ENCODE results near the gene VWA3B. TPM values are rescaled to one million over a fixed set of nuclear protein-coding genes. Genes with fewer than 3 reads are reported as not detected.
"Not testable (repeated sequence)": the region's sequence is repeated elsewhere in the genome, so short reads cannot be mapped to it uniquely, and the experiment has no call there.

The VWA3B gene
- total RNA-seq, 4 donors from 2014 or later: 0.30 to 6.1 (median 2.5) TPM; not detected in 1

GRCh38 chr2:98140210-98140609 lies 53.2 kb downstream of the VWA3B start:
- TF ChIP-seq EP300 (IDR thresholded peaks at IDR 0.05): no peak
- TF ChIP-seq CTCF (IDR thresholded peaks at IDR 0.05): no peak
- no peak for TF ChIP-seq POLR2A (IDR thresholded peaks at IDR 0.05)
- Histone ChIP-seq H3K27ac (peak overlapping the region in 1 of 4 donors; percentile 9), H3K4me1 (no peaks in the 10 kb centered on the region), H3K9me3 (peaks cover 0 to under 1% (median 0%) of the 10 kb centered on the region in 4 donors), H3K36me3 (no peaks in the 10 kb centered on the region), H3K4me3 (no peak overlapping the region), H3K27me3 (no peaks in the 10 kb centered on the region)
- WGBS, 2 donors: 56% methylated on average over 5 of the region's 5 CpGs
- no peak for DNase-seq (ENCODE audit: low spot score in 2 of 2)

GRCh38 chr2:98142106-98142791 lies 55.3 kb downstream of the VWA3B start:
- Histone ChIP-seq H3K27ac (no peak overlapping the region), H3K36me3 (no peaks in the 10 kb centered on the region), H3K27me3 (no peaks in the 10 kb centered on the region), H3K4me3 (no peak overlapping the region), H3K4me1 (no peaks in the 10 kb centered on the region), H3K9me3 (peaks cover 0 to 7% (median 0%) of the 10 kb centered on the region in 4 donors)
- no peak for DNase-seq (ENCODE audit: low spot score in 2 of 2)
- 55 to 58% methylated on average over 6 of the region's 6 CpGs for WGBS, 2 donors
- no peak for TF ChIP-seq CTCF (IDR thresholded peaks at IDR 0.05)

GRCh38 chr2:98145070-98145469 lies 58.1 kb downstream of the VWA3B start:
- Histone ChIP-seq H3K4me1 (peaks cover 0 to 7% (median 0%) of the 10 kb centered on the region in 4 donors), H3K4me3 (no peak overlapping the region), H3K9me3 (peaks cover 0 to 7% (median 0%) of the 10 kb centered on the region in 4 donors), H3K27me3 (no peaks in the 10 kb centered on the region), H3K27ac (no peak overlapping the region), H3K36me3 (no peaks in the 10 kb centered on the region)
- DNase-seq (ENCODE audit: low spot score in 2 of 2): no peak
- TF ChIP-seq CTCF (IDR thresholded peaks at IDR 0.05) (no peak), POLR2A (IDR thresholded peaks at IDR 0.05) (no peak), EP300 (IDR thresholded peaks at IDR 0.05) (no peak)
- WGBS, 2 donors: 78 to 83% methylated on average over 3 of the region's 3 CpGs

GRCh38 chr2:98147900-98148299 lies 60.9 kb downstream of the VWA3B start:
- DNase-seq (ENCODE audit: low spot score in 2 of 2); H3K27me3 ChIP-seq; H3K27ac ChIP-seq; H3K9me3 ChIP-seq; H3K4me1 ChIP-seq; H3K4me3 ChIP-seq; H3K36me3 ChIP-seq: not testable (repeated sequence)
- 91 to 94% methylated on average over 1 of the region's 1 CpG for WGBS, 2 donors

GRCh38 chr2:98148595-98149332 lies 61.8 kb downstream of the VWA3B start:
- no peaks in the 10 kb centered on the region for H3K36me3 ChIP-seq
- peak overlapping the region in 3 of 4 donors; percentile 1 to 34 (median 19) for H3K4me3 ChIP-seq
- H3K27me3 ChIP-seq: no peaks in the 10 kb centered on the region
- H3K9me3 ChIP-seq: peaks cover 0 to 7% (median 0%) of the 10 kb centered on the region in 4 donors
- DNase-seq (ENCODE audit: low spot score in 2 of 2): no peak
- WGBS, 2 donors: 17 to 25% methylated on average over 3 of the region's 3 CpGs
- no peak for TF ChIP-seq CTCF (IDR thresholded peaks at IDR 0.05)
- TF ChIP-seq POLR2A (IDR thresholded peaks at IDR 0.05): no peak
- TF ChIP-seq EP300 (IDR thresholded peaks at IDR 0.05): no peak
- H3K27ac ChIP-seq: peak overlapping the region in 2 of 4 donors; percentile 72 to 80
- H3K4me1 ChIP-seq: peaks cover 0 to 7% (median 0%) of the 10 kb centered on the region in 4 donors

All from tibial nerve (tissue), 4 donors.